ENCODE measurements around the gene CFAP61.
A peak's percentile ranks its signal among the peaks of the same experiment; 100 is the strongest.

Gene CFAP61

DNA sequence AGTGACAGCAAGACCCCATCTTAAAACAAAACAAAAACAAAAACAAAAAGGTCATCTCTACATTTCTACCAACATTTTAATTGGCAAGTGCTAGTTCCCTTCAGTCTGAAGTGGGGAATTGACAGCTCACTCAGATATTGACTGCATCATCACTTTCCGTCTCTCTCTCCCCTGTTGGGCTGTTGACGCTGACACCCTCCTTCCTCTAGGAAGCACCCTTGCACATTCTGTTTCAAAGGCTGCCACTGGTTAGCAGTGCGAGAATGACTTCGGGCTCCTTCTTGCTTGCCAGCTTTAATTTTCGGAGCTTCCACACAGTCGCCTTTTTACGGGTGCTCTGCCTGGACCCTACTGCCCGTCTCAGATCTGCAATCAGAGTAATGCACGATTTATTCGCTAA lies 218.9 kb downstream of the CFAP61 start:
- DNase-seq = no peak

DNA sequence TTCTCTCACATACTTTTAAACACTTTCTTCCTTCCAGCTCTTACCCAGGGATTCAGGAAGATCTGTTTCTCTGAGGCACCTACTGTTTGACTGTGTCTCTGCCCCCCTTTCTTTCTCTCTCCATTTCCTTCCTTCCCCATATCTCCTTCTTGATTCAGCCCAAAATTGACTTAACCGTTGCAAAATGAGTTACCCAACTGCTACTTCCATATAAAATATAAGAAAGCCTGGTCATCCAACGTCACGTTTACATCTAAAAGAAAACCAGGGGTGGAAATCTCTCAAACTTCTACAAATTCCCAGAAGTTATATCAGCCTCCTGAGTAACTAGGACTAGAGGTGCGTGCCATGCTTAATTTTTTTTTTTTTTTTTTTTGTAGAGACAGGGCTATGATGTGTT lies 220.4 kb downstream of the CFAP61 start:
- no peak for DNase-seq

DNA sequence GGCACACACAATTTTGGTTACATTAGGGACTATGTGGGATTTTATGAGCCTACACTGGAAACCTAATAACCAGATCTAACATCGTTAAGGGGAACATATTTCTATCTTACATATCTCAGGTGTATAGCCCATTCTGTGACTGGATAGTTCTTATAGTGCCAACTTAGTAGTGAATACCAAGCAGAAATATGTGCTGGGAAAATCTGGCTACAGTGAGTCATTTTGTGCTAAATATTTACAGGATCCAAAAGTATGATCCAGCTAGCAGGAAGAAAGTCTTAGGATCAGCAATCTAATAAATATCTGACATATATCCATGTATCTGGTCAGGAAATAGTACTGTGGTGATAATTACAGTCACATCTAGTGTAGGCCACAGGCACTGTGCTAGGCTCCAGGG lies 221.0 kb downstream of the CFAP61 start:
- DNase-seq = no peak

DNA sequence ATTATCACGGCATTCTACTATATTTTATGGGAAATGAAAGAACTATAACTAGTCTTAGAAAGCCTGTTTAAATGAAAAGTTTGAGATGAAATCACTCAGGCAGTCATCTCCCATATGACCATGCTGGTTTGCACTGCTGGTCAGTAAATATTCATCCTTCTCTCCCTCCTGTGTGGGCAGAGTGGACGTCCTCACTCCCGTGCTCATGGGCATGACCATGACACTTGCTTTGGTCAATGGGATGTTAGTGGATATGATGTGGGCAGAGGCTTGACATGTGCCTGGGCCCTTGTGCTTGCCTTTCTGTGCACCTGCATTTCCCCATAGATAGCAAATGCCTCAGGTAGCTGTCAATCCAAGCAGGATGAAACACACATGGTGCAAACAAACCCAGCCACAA lies 222.5 kb downstream of the CFAP61 start:
- no peak for DNase-seq

DNA sequence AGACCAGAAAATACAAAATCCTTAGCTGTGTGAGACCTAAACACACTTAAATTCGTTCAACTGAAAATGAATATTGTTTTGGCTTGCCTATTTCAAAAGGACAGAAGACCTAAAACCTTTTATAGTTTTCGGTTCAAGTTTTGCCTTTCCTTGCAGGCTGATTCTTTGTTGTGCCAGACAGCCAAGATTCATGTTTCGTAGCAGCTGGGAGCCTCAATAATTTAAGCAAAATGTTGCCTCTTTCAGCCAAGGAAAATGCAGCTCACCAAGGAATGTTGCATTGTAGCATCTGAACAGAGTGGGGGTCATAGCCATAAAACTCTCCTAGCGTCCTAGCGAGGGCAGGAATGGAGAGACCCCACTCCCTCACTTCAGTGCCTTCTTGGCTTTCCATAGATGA lies 223.3 kb downstream of the CFAP61 start:
- DNase-seq = no peak

DNA sequence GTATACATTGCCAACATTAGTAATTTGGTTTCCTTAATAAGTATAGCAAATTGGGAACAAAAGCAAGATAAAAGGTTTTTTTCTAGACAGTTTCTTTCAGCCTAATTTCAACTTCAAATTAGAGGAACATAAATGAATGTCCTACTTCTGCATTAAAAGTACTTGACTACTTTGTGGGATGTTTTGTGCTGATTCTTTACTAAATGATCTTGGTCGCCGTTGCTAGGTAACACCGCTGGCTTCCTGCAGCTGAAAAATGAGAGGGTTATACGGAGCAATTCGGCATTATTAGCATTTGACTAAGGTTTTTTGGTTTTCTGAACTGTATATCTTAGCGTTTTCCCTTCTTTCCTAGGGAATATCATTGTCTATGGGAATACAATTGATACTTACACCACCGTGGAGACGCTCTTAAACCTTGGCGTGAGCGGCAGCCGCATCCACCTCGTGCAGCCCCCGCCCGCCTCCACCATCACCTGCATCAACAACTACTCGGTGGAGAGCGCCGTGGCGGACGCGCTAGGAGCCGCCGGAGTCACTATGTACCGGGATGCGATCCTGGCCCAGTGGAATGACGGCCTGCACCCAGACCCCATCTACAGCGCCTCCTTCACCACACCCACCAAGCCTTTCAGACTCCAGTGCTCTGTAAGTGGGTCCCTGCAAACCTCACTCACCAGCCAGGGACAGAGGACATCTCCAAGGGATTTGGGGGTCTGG lies 224.6 kb downstream of the CFAP61 start:
- DNase-seq = peak in 9 of 51 donors; percentile 4 to 27 (median 11)

DNA sequence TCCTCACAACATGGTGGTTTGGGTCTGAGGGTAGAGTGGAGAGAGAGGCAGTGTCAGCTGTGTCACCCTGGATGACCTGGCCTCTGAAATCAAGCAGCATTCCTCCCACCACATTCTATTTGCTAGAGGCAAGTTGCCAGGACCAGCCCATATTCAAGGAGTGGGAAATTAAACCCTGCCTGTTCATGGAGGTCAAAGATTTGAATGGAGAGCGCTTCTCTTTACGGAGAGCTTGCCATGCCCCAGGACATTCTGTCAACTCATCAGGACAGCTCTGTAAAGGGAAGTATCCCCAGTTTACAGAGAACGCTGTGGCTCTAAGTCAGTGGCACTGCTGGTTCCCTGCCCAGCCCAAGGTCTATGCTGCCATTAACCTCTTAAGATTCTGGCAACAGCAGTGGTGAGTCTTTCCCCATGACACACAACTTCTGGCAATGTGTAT lies 225.6 kb downstream of the CFAP61 start:
- no peak for DNase-seq

DNA sequence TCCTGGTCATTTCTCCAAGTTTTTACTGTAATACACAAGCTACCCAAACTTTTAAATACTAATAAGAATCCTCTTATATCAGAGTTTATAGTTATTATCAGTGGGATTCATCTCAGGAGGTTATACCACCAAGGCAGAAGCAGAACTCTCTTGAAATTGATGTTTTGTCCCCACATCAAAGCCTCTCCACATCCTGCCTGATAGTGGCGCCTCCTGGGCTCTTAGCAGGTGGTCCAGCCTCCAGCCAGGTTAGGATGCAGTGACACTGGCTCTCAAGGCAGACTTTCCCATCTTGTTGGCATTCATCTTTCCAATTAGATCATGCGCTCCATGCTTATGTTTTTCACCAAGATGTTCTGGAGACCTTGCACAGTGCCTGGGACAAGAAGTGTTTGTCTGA lies 233.7 kb downstream of the CFAP61 start:
- DNase-seq = no peak

DNA sequence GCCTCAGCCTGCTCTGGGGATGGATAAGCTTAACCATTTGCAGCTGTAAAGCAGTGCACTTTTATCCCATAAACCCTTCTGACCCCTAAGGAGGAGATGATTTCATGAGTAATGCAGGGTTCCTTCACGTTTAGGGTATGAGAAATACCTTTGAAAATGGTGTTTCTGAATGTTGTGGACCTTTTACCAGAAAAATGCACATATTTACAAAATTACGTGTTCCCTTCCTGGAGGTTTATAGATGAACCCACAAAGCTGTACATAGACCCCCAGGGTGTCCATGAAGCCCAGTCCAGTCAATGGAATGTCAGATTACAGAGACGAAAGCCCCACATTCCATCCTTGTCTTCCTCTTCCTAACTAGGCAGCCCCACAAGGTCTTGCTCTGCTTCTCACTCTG lies 237.0 kb downstream of the CFAP61 start:
- DNase-seq = no peak

DNA sequence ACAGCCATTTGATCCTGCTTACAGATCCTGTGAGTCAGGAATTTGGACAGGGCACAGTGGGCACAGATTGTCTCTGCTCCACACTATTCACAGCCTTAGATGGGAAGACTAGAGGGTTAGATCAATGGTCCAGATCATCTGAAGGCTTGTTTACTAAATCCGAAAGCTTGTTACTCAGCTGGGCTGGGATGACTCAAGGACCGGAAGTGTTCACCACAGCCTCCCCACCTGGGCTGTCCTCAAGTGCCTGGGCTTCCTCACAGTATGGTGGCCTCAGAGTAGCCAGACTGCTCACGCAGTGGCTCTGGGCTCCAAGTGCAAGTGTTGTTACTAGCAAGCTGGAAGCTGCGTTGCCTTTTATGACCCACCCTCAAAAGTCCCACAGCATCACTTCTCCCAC lies 240.1 kb downstream of the CFAP61 start:
- no peak for DNase-seq

DNA sequence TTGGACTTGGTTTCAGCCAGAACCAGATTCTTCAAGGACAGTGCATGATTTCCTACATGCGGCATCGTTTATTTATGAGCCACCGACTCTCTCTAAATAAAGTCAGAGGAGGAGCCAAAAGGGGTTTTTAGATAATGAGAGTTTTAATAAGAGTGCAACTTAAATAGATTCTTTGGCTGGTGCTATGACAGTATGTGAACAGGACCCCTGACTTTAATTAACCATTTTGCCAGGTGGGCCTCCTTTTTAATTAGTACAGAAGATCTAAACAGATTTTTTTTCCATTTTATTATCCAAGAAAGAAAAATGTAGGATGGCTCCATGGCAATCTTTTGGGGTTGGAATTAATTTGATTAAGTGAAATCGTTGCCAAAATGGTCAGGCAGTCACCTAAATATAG lies 240.8 kb downstream of the CFAP61 start:
- no peak for DNase-seq

DNA sequence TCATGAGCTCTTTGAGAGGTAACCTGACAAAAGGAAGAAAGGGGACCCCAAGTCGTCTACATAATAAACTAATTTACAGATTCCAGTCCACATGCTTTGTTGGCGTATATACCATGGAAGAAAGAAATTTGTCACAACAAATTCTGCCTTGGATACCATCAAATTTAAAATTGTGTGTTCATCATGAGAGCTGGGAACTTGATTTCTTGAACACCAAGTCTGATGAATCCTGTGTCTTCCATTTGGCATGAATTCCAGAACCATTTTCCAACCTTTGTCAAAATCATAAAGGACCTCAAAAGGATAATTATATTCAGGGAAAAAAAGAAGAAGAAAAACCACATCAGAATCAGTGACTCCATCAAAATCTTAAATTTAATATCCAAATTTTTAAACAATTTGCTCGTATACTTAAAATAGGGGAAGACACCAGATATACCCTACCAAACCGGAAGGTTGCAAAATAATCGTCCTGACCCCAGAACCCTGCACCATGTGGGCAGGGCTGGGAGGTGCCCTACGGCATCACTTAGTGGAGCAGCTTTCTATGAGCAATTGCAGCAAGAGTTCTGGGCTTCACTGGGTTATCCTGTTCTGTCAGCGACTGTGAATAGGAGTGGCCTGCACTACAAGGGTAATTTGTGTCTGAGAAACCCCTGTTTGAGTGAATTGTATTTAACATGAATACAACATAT lies 241.5 kb downstream of the CFAP61 start:
- no peak for DNase-seq

DNA sequence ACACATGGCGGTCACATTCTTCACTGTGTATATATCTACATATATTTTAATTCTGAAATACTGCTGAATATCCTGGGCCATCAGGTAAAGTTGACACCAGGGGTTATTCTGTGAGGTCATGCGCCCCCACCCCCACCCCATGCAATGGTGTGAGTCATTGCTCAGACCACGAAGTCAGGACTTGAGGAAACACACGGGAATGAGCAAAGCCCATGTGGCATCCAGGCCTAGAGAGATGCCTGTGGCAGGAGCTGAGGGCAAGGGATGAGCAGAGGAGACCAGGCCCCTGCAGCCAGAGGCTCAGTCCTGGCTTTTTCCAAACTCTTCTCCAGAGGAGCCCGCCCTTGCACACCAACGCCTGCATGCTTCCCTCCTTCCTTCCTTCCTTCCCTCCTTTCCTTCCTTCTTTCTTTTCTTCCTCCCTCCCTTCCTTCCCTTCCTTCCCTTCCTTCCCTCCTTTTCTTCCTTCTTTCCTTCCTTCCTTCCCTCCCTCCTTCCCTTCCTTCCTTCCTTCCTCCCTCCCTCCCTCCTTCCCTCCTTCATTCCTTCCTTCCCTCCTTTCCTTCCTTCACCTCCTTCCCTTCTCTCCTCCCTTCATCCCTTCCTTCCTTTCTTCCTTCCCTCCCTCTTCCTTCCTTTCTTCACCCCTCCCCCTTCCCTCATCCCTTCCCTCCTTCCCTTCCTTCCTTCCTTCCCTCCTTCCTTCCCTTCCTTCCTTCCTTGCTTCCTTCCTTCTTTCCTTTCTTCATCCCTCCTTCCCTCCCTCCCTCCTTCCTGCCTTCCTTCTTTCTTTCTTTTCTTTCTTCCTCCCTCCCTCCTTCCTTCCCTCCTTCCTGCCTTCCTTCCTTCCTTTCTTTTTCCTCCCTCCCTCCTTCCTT lies 243.5 kb downstream of the CFAP61 start:
- no peak for DNase-seq

DNA sequence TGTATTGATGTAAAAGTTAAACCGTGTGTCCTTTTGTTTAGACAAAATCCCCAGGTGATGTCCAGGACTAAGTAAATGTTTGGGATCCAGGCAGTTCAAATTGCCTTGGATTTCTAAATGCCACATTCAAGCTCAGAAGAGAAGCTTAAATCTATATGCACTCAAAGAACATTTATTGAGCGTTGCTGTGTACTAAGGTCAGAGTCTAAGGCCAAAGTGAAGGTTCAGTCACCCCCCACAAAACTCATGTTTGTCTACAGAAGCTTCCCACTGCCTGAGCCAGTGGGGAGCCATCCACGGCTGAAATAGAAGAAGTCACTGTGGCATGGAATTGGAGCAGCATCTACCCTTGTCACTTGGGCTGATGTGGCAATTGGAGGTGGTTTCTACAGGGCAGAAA lies 244.8 kb downstream of the CFAP61 start:
- no peak for DNase-seq

DNA sequence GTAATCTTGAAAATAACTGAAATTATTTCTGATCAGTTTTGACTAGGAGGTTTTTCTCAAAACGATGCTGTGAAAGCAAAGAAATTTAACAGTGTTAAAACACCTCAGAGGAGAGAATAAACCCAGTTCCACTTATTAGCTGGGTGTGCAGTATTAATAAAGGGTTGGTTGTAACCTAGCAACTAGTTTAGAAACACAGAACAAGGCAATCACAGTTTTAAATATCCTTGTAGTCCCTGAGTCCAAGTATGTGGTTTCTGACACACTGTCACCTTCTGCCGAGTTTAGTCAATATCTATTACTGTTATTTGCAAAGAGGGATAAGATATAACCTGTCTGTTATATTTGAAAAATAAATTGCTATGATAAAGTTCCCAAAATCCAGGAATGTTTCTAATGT lies 245.4 kb downstream of the CFAP61 start:
- peak in 1 of 51 donors; percentile 7 for DNase-seq

DNA sequence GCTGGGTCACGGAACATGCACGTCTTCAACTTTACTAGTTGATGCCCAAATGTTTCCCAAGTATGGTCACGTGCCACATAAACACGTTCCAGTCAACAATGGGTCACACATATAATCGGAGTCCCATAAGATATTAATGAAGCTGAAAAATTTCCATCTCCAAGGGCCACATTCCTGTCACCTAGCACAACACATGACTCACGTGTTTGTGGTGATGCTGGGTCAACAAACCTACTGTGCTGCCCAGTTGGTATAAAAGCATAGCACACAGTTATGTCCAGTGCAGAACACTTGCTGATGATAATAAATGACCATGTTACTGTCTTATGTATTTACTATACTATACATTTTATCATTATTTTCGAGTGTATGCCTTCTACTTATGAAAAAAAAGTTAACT lies 247.6 kb downstream of the CFAP61 start:
- no peak for DNase-seq

DNA sequence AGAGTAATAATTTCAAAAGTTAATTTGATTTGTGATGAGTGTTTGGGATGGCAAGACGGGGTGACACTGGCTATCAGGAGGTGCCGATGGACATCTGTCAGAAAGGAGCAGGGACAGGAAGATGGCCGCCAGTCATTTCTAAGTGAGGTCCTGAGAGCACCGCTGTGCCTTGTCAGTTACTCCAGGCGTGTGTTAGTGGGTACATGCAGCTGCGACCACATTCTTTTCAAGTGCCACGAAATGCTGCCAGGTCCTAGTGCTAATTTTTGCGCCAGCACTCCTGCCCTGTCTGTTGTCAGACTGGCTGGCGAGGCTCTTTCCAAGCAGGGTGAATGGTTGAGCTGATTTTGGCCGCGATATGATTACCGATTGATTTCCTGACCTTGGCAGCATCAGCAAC lies 251.0 kb downstream of the CFAP61 start:
- no peak for DNase-seq

DNA sequence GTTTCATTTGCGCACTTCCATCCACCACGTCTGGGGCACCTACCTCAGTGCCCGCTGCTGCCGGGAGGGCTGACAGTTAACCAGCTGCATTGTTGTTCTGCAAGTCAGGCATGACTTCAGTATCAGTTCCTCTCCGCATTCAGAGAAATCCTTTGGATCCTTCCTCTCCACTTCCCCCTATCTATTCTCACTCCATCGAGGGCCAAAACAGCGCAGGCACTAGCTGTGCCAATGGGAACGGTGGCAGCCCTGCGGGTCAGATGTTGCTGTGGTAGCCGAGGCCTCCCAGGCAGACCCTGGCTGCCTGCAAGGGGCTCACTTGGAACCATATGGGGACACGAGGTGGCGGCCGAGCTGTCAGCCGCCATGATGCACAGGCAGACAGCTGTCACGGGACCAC lies 251.4 kb downstream of the CFAP61 start:
- peak in 12 of 51 donors; percentile 1 to 35 (median 16) for DNase-seq

DNA sequence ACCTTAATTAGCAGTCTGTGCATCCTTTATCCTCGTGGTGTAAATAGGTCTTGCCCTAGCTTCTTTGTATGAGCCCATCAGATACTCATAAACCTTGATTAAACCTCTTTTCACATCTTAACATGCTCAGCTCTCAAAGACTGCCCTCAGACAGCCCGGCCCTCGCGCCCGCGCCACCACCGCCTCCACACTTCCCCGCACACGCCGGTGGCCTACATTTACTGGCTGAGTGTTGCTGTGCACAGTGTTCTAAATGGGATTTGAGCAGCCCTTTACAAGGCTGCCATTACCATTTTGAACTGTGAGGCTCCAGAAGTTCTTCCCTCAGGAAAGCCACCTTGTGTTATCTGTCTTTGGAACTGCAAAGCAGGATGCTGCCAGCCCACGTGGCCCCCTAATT lies 252.6 kb downstream of the CFAP61 start:
- peak in 2 of 51 donors; percentile 7 to 17 for DNase-seq

DNA sequence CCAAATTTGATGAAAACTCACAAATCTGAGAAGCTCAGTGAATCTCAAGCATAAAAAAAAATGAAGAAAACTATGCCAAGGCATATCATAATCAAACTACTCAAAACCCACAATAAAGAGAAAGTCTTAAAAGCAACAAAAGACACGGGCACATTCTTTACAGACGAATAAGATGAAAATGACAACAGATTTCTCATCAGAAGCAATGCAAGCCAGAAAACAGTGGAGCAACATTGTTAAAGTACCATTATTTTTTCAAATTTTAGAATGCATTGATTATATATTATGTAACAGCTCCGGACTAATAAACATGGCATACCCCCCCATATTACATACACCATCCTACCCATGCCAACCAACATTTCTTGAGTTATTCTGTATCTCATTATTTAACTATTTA lies 260.2 kb downstream of the CFAP61 start:
- DNase-seq = no peak

DNA sequence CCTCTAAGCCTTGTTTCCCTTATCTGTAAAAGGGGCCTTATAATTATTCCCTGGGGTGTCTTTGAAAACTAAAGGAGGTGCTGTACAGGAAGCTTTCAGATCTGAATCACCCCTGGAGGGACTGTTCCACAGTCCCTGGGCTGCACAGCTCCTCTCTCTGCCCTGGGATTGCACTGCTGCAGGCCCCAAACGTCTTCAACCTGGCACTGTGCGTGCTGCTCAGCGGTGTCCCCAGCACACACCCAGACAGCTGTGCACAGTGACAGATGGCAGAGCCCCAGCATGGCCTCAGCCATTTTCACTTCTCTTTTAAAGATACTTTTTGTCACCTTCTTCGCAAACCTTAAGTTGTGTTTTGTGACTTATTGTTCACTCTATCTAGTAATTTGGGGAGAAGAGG lies 264.9 kb downstream of the CFAP61 start:
- no peak for DNase-seq

DNA sequence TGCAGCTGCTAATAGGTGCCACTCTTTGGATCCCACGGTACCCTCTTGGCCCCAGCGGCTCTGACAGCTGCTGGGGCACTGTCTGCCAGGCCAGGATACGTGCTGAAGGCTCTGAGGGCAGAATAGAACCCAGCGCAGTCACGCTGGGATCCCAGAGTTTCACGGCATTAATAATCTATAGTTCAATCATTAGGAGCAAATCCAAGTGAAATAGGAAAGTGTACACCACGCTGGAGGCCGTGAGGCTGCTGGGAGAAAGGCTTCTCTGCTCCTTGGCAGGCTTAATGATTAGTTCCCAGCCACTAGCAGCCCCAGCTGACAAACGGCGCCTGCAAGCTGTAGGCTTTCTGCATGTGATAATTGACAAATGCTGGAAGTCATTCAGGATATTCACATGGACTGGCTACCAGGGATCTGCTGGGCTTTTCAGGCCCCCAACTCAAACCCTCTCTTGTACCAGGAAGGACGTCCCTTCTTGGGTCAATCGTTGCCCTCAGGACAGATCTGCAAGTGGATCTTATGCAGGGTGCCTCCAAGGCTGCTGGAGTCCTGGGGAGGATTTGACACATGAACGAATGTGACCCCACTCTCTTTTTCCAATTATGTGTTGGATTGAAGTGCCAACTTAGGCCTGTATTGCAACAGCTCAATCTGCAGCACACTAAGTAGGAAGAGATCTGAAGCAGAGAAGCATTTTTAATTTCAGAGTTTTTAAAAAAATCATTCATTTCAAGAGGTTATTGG lies 265.5 kb downstream of the CFAP61 start:
- DNase-seq = peak in 2 of 51 donors; percentile 2 to 11
